Epithelial cell of prostate (primary cell): ENCODE measurements around the gene LCLAT1.
A peak's percentile ranks its signal among the peaks of the same experiment; 100 is the strongest.

Experiments used
- DNase-seq: peaks from one replicate; pipeline ENCODE4 v3.0.0-alpha.2; 2011; ENCODE audit warnings: low read depth, low spot score
- H3K27ac ChIP-seq: fragments of 450-650 bp; 2 replicates; pipeline ENCODE4 v1.5.1; 2017; ENCODE audit warnings: mild to moderate bottlenecking

The LCLAT1 gene

DNA sequence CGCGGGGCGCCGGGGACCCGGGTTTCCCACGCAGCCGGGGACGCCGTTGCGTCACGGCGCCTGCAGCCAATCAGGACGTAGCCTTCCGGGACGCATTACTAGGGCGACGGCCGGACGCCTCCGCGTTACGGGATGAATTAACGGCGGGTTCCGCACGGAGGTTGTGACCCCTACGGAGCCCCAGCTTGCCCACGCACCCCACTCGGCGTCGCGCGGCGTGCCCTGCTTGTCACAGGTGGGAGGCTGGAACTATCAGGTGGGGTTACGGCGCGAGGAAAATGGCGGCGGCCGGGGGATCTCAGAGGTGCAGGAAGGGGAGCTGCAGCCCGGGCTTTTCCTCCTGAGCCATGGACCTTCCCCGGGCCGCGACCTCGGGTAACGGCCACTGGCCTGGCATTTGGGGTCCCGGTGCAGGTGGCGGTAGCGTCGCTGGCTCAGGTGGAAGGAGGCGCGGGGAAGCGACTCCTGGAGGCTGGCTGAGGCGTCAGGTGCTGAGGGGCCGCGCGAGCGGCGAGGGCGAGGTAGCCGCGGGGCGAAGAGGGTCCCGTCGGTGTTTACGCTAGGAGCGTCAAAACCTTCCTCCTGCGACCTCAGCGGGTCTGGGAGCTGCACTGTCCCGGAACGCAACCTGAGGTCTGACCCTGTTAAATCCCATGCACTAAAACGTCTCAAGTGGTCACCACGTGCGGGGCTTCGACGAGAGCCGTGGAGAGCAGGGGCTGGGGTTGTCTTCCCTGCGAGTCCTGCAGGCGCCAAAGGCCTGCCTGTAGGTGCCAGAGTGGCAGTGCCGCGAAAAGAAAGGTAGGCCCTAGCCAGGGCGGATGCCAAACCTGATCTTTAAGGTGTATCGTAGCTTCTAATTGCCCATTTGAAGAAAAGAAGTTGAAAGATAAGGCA is at the start of gene LCLAT1:
Gene LCLAT1 (plus strand): TSS at position 98 of the 897 bp plus-strand sequence. CDS start 78,345 bp downstream, outside the sequence.
- H3K27ac ChIP-seq: peak within 1 kb of the TSS; percentile 12
- DNase-seq: no peak

GRCh38 chr2:30398084-30398873 is 48.8 kb upstream of the LCLAT1 start:
- H3K27ac ChIP-seq: no peak overlapping the region
- peak; percentile 24 for DNase-seq

DNA sequence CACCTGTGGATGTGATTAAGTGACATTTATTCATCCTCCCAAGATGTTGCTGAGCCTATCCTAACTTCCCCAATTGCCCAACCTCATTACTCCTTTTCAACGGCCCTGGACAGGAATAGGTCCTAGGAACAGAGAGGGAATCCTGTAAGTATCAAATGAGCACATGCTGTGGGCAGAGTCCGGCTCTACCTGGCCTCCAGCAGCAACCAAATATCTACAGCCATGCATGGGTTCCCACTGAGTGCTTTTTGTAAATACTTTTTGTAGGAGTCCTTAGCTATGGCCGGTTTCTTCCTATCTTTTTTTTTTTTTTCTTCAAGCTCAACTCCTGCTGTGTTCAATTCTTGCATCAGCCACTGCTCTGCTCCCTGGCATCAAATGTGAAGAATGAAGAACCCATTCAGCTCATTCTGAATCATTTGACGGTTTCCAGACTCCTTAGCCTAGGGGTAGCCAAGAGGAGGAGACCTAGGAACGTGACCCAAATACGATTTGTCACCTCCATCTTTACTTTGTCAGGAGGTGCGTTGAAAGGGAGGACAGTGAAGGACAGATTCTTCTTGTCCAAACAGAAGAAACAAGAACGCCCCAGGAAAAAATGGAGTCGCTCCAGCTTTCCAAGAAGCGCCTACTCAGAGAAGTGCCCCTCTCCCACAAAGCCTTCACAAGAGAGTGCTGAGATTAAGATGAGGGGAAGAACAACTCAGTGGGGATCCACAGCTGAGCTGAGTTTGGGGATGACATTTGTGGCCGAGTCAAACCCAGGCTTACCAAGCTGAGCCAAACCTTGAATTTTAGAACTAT is 46.7 kb upstream of the LCLAT1 start:
- no peak for DNase-seq
- no peak overlapping the region for H3K27ac ChIP-seq

GRCh38 chr2:30402441-30403182 is 44.4 kb upstream of the LCLAT1 start:
- H3K27ac ChIP-seq: no peak overlapping the region
- no peak for DNase-seq

DNA sequence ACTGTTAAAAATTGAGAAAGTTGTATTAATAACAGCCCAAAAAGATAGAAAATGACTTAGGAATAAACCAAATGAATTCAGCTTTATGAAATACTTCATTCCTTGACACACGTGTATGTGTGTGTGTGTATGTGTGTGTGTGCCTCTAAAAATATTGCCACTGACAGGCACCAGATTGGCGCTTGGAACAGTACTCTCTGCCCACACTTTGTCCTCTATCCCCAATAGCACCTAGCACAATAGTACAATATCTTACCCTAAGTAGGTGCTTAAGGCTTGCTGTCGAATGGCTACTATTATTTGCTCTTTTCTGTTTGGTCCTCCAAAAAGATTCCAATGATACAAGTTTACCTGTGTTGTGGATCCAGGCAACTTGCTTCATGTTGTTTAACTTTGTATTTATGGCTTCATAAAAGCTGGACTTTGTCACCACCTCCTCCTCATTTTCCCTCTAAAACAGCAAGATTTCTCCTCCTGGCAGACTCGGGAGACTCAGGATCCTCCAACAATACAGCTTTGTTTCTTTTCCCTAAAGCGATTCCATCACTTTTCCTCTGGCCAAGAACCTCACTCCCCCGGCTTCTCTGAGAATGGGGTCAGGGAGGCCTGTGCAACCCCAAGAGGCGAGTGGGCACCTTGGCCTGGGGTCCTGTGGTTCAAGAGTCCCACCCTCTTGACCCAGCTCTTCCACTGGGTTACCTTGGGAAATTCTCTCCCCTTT is 43.3 kb upstream of the LCLAT1 start:
- H3K27ac ChIP-seq: no peak overlapping the region
- DNase-seq: no peak

DNA sequence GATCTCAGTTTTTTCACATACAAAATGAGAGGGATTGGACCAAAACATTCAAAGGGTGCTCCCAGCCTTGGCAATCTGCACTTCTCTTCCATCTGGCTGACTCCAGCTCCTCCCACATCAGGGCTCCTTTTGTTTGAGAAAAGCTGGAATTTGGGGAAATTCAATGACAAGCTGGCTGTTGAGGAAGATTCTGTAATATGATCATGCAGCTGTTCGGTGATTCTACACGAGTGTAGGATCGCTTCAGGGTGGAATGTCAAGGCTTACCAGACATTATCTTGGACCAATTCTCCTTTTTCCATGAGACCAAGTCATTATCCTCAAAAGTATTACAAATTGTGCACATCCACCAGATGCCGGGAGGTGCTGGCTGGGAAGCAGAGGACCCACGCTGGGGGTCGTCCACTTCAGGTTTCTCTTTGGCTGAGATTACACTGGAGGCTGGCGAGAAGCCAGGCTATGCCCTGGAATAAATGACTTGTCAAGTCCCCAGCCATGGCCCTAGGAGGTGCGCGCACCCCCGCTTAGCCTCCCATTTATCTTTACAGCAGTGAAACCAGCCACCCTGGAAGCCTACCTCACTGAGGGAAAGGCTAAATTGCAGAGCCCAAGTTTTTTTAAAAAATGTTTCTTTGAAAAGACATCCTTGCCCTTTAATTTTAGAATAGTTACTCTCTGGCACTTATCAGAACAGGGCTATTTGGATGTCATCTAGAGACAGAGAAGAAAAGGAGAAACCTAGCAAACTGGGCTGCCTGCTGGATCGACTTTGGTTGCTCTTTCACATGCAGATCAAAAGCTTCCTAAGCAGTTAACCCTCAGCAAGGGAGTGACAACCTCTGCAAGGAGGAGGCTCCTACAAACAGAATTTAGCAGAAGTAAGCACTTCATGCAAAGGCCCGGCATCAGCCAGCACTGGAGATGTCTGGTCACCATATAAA is 42.5 kb upstream of the LCLAT1 start:
- no peak overlapping the region for H3K27ac ChIP-seq
- no peak for DNase-seq

GRCh38 chr2:30405260-30405605 is 41.8 kb upstream of the LCLAT1 start:
- DNase-seq: no peak
- H3K27ac ChIP-seq: no peak overlapping the region

GRCh38 chr2:30406853-30407252 is 40.2 kb upstream of the LCLAT1 start:
- DNase-seq: no peak
- no peak overlapping the region for H3K27ac ChIP-seq

DNA sequence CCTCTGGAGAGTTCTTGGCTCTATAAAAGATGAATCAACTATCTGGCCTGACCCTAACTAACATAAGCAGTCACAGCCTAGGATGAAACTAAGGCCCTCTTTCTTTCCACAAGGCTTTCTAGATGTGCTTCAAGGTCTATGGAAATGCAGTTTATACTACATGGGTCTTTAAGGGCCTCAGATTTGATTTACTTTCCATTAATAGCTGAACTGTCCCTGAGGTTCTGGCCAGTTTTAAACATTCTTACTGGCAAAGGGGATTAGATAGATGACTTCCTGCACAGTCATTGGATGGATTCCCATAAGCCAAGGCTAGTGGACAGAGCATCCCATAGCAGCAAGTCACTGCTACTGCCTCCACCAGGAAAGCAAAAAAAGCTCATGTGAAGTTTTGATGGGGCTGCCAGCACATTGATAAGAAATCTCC is 38.1 kb upstream of the LCLAT1 start:
- DNase-seq: no peak
- H3K27ac ChIP-seq: no peak overlapping the region

DNA sequence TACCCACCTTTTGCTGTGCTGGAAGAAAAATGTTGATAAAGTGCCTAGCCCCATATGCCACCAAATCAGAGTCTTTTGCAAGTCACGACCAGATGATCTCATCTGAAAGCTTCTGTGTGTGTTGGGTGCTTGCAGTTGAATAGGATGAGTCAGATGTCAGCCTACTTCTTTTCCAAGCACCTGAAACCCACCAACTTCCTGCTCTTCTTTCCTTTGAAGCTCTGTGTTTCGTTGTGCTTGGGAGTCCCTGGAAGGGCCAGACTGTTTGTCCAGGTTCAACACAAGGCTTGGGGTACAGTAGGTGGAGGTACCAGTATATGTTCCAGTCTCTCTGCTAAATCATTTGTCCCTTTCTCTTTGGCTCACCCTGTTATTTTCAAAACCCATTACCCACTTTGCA is 36.8 kb upstream of the LCLAT1 start:
- H3K27ac ChIP-seq: peak overlapping the region; percentile 74
- DNase-seq: peak; percentile 83

GRCh38 chr2:30412047-30412683 is 34.9 kb upstream of the LCLAT1 start:
- no peak for DNase-seq
- no peak overlapping the region for H3K27ac ChIP-seq

DNA sequence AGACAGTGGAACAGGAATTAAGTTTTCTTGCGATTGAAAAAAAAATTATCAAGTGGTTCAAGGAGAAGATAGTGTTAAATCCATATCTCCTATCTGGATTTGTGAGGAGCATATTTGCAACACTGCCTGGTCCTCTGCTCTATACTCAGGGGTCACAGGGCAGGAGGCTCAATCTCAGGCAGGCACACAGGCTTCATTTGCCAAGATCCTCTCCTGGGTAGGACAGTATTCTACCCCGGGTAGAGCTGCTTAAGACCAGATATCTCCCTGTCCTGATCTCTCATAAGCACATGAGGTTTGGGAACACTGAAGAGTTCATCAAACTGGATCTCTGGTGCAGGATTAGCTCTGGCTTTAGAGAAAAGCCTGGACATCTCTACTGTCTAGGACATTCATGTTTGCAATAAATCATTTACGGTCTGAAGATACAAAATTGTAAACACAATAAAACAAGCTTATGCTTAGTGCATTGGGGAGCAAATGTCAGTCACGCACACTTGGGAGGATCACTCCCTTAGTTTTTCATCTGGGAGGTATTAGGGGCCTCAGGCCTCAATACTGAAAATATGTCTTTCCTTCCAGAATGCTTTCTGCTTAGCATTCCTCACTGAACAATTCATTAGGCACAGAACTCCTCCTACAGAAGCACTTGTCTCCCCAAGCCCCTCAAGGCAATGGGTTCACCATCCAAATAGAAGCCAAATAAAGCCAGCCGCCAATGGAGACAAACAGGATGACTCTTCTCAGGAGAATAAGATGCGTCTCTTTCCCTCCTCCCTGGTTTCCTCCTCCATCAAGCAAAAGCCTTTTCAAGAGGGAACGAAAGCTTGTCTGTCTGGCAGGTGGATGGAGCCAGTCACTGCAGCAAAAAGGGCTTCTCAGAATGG is 34.1 kb upstream of the LCLAT1 start:
- no peak for DNase-seq
- H3K27ac ChIP-seq: no peak overlapping the region

GRCh38 chr2:30414961-30415360 is 32.1 kb upstream of the LCLAT1 start:
- H3K27ac ChIP-seq: no peak overlapping the region
- DNase-seq: no peak

GRCh38 chr2:30417253-30417652 is 29.8 kb upstream of the LCLAT1 start:
- DNase-seq: no peak
- H3K27ac ChIP-seq: no peak overlapping the region

DNA sequence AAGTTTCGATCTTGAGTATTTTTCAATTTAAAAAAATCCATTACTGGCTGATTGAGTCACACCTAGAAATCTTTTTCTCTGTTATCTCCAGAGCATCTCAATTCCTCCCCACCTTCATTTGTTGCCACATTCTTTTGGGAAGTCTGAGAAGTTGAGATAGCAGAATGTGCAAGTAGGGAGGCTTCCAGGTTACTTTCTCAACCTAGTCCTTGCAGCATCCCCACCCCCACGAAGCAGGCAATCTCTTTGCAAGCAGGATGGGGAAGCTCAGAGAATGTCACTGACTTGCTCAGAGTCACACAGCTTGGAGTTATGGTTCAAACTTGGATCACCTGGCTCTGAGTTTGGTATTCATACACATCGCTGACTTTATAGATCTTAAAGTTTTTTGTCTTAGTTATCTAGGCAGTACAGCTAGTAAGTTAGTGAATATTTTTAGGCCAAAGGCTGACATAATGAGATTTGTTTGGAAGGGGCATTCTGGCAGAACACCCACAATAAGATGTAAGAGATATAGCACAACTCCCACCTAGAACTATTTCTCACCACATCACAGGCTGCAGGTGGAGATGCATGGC is 25.9 kb upstream of the LCLAT1 start:
- DNase-seq: no peak
- peak overlapping the region; percentile 93 for H3K27ac ChIP-seq
